Brain microvascular endothelial cell (primary cell): Measurements from ENCODE around the gene SYTL5.

Experiments
- DNase-seq: peaks from one replicate; pipeline ENCODE4 v3.0.0-alpha.2; 2020
- H3K27ac ChIP-seq: fragments of 250-450 bp; sonication (Bioruptor Pico); 2 replicates; pipeline ENCODE4 v1.5.1; 2020; ENCODE audit warnings: mild to moderate bottlenecking, moderate library complexity
- H3K27me3 ChIP-seq: fragments of 250-450 bp; sonication (Bioruptor Pico); replicated peaks from 2 replicates; pipeline ENCODE4 v1.5.1; 2020; ENCODE audit warnings: mild to moderate bottlenecking
- H3K36me3 ChIP-seq: fragments of 250-450 bp; sonication (Bioruptor Pico); replicated peaks from 2 replicates; pipeline ENCODE4 v1.5.1; 2020; ENCODE audit warnings: mild to moderate bottlenecking
- H3K4me3 ChIP-seq: 2 replicates; pipeline ENCODE4 v1.5.1; 2011; ENCODE audit warnings: low read depth, mild to moderate bottlenecking, control low read depth, low read length, moderate library complexity
- in situ Hi-C: cut with HindIII; loops from 2 replicates; pipeline ENCODE4 v1.10.0; 2017; ENCODE audit warnings: low sequenced_read_pairs, low pct_ligation_motif_present
- TF ChIP-seq, protein P1 (sequence below): IDR thresholded peaks from 2 replicates; pipeline ENCODE4 v1.5.1; 2011; ENCODE audit warnings: low read depth, mild to moderate bottlenecking, moderate library complexity, low read length, control low read depth, inconsistent platforms; ENCODE audit errors: missing control alignments

The SYTL5 gene

DNA sequence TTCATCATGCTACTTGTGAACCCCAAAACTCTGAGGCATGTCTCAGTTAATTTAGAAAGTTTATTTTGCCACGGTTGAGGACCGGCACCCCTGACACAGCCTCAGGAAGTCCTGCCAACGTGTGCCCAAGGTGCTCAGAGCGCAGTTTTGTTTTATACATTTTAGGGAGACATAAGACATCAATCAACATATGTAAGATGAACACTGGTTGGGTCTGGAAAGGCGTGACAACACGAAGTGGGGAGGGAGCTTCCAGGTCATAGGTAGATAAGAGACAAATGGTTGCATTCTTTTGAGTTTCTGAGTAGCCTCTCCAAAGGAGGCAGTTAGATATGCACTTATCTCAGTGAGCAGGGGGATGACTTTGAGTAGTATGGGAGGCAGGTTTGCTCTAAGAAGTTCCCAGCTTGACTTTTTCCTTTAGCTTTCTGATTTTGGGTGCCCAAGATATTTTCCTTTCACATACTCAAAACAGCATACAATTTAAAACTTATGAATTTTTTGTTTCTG, 98.9 kb downstream of the SYTL5 start:
- H3K36me3 ChIP-seq = no peaks in the 10 kb centered on the region
- in situ Hi-C loops = no loop called here
- TF ChIP-seq, protein P1, sequence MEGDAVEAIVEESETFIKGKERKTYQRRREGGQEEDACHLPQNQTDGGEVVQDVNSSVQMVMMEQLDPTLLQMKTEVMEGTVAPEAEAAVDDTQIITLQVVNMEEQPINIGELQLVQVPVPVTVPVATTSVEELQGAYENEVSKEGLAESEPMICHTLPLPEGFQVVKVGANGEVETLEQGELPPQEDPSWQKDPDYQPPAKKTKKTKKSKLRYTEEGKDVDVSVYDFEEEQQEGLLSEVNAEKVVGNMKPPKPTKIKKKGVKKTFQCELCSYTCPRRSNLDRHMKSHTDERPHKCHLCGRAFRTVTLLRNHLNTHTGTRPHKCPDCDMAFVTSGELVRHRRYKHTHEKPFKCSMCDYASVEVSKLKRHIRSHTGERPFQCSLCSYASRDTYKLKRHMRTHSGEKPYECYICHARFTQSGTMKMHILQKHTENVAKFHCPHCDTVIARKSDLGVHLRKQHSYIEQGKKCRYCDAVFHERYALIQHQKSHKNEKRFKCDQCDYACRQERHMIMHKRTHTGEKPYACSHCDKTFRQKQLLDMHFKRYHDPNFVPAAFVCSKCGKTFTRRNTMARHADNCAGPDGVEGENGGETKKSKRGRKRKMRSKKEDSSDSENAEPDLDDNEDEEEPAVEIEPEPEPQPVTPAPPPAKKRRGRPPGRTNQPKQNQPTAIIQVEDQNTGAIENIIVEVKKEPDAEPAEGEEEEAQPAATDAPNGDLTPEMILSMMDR = no peak

DNA sequence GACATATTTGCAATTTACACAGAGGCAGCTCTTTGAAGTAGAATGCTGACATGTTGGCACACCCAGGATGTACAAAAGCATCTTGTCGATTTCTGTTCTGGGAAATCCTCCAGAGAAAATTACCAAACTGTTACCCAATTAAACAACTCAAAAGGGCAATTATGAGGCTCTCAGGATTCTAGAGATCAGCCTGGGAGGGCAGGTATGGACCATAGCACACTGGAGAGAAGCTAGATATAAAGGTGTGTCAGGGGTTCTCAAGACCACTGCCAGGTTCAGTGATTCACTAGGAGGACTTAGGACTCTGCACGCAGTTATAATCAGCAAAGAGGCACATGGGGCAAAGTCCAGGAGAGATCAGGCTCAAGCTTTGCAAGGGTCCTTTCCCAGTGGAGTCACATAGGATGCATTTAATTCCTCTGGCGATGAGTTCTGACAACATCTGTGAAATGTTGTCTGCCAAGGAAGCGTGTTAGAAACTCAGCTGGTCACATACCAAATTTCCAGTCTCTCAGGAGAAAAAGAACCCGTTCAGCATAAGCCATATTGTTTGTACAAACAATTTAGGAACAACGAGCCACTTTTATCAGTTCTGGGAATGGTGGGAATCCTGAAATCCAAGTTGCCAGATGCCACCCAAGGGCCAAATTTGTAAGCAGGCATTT, 100.8 kb downstream of the SYTL5 start:
- Histone ChIP-seq H3K27me3 (no peaks in the 10 kb centered on the region), H3K4me3 (no peak overlapping the region), H3K27ac (no peak overlapping the region), H3K36me3 (no peaks in the 10 kb centered on the region)
- TF ChIP-seq, protein P1 = no peak
- in situ Hi-C loops = no loop called here
- no peak for DNase-seq

More for the DNA sequence above, 98.9 kb downstream of the SYTL5 start:
- no peak overlapping the region for H3K4me3 ChIP-seq
- H3K27ac ChIP-seq = no peak overlapping the region
- H3K27me3 ChIP-seq = no peaks in the 10 kb centered on the region
- DNase-seq = no peak

DNA sequence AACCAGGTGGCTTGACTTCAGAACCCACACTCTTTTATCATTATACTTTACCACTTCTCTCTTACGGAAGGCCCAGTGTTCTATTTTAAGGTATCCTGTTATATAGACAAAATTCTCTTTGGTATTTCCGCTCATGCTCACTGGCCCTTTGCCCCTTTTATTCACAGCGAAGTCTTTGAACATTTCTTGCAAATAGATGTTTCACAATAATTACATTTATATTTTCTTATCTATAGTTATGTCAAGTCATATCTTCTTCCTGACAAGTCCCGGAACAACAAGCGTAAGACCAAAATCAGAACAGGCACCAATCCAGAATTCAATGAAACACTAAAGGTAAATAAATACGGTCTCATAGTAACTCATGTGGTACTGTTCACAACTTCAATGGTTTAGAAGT, 102.0 kb downstream of the SYTL5 start:
- TF ChIP-seq, protein P1 = no peak
- no peak overlapping the region for H3K27ac ChIP-seq
- no peaks in the 10 kb centered on the region for H3K36me3 ChIP-seq
- in situ Hi-C loops = no loop called here
- no peaks in the 10 kb centered on the region for H3K27me3 ChIP-seq
- DNase-seq = peak; percentile 2
- H3K4me3 ChIP-seq = no peak overlapping the region

DNA sequence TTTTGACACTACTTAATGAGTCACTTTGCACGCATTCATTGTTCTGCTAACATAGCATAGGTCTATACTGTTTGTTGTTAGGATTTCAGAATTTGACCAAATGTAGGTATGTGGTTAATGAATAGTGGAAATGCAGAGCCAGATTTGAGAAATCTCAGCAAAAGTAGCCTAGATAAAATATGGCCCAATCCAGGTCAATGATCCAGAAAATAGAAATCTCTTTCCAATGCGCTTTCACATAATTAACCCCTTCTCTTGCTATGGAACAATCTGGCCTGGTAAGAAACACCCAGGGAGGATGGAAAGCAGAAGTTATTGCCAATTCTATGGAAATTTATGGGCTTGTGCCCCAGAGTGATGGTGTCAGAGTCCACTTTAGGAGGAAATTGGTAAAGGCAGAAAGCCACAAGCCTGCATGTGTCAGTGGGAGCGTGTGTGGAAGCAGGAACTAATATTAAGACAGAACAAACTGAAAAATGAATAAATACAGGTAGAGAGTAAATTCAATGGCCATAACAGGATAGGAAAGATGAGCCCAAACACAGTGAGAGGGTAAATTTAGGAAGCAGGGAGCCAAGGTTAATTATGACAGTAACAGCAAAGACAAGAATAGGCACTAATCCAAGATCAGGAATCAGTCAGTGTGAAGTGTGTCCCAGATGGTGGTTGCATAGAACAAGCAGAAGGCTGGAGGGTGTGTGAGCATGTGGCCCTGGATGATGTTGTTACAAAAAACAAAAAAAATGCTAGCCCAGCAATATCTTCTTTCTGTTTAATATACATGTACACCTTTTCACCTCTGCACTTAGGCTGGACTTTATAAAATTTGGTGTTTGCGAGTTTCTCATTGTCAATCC, 102.9 kb downstream of the SYTL5 start:
- Histone ChIP-seq H3K36me3 (no peaks in the 10 kb centered on the region), H3K4me3 (no peak overlapping the region), H3K27me3 (no peaks in the 10 kb centered on the region), H3K27ac (no peak overlapping the region)
- TF ChIP-seq, protein P1 = no peak
- in situ Hi-C loops = no loop called here
- DNase-seq = no peak

DNA sequence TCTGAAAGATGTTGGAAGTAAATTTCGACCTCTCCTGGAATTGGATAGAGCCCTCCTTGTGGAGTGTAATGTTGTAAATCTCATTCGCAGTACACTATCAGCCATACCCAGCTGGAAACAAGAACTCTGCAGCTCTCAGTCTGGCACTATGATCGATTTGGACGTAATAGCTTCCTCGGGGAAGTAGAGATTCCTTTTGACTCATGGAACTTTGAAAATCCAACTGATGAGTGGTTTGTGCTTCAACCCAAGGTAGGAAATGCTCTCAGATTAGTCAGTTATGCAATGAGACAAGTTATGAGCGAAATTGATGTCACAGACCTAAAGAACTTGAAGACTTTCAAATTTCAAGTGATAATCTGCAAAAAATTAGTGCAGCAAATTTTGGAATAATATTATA, 103.9 kb downstream of the SYTL5 start:
- no peak for DNase-seq
- Histone ChIP-seq H3K4me3 (no peak overlapping the region), H3K36me3 (no peaks in the 10 kb centered on the region), H3K27ac (no peak overlapping the region), H3K27me3 (no peaks in the 10 kb centered on the region)
- TF ChIP-seq, protein P1 = no peak
- in situ Hi-C loops = no loop called here
